Osteoblast (primary cell): ENCODE data around the gene KLHDC7B. TPM values are rescaled to one million over a fixed set of nuclear protein-coding genes. Genes with fewer than 3 reads are reported as not detected.

Experiments used
- DNase-seq: peaks from one replicate; pipeline ENCODE4 v3.0.0; 2011; ENCODE audit warnings: low spot score, mixed read lengths; ENCODE audit not compliant: insufficient read length; ENCODE audit errors: missing footprints
- H2AFZ ChIP-seq: 2 replicates; pipeline ENCODE4 v1.6.0; 2011; ENCODE audit warnings: mild to moderate bottlenecking, low read length
- H3K27ac ChIP-seq: 2 replicates; pipeline ENCODE4 v1.5.1; 2011; ENCODE audit warnings: mild to moderate bottlenecking, low read depth, low read length, moderate library complexity
- H3K27me3 ChIP-seq: 2 replicates; pipeline ENCODE4 v1.6.0; 2012; ENCODE audit warnings: mild to moderate bottlenecking, control low read depth, inconsistent platforms, low read length, moderate library complexity; ENCODE audit not compliant: insufficient read depth
- H3K36me3 ChIP-seq: 2 replicates; pipeline ENCODE4 v1.5.1; 2011; ENCODE audit warnings: mild to moderate bottlenecking, low read length, control low read depth, moderate library complexity; ENCODE audit not compliant: insufficient read depth
- H3K4me1 ChIP-seq: 2 replicates; pipeline ENCODE4 v1.5.1; 2011; ENCODE audit warnings: mild to moderate bottlenecking, low read length, control low read depth, moderate library complexity; ENCODE audit not compliant: insufficient read depth
- H3K4me2 ChIP-seq: 2 replicates; pipeline ENCODE4 v1.6.0; 2011; ENCODE audit warnings: mild to moderate bottlenecking, low read length; ENCODE audit not compliant: insufficient read depth
- H3K4me3 ChIP-seq: fragments of 200-600 bp; sonication (generic); 3 replicates; pipeline ENCODE4 v1.5.1; 2012; ENCODE audit warnings: mild to moderate bottlenecking, low read length, inconsistent platforms; ENCODE audit not compliant: insufficient read depth
- H3K79me2 ChIP-seq: 2 replicates; pipeline ENCODE4 v1.6.0; 2012; ENCODE audit warnings: mild to moderate bottlenecking, low read length, control low read depth, inconsistent platforms; ENCODE audit not compliant: insufficient read depth
- H3K9me3 ChIP-seq: 2 replicates; pipeline ENCODE4 v1.5.1; 2011; ENCODE audit warnings: low read depth, low read length, control low read depth
- H4K20me1 ChIP-seq: 2 replicates; pipeline ENCODE4 v1.6.0; 2012; ENCODE audit warnings: mild to moderate bottlenecking, low read length, control low read depth; ENCODE audit not compliant: insufficient read depth
- total RNA-seq: library from RNA; depleted of rRNA; stranded (reverse); fragments of >200 nt; gene quantifications from 2 replicates; pipeline ENCODE4 v1.2.3, GENCODE V29; 2012
- TF ChIP-seq, protein P1 (sequence below): IDR thresholded peaks from 2 replicates; pipeline ENCODE4 v1.5.1; 2011; ENCODE audit warnings: mild to moderate bottlenecking, low read depth, low read length, moderate library complexity; ENCODE audit errors: extremely low read depth

Gene KLHDC7B
- total RNA-seq, 1 donor: 0.72 TPM

DNA sequence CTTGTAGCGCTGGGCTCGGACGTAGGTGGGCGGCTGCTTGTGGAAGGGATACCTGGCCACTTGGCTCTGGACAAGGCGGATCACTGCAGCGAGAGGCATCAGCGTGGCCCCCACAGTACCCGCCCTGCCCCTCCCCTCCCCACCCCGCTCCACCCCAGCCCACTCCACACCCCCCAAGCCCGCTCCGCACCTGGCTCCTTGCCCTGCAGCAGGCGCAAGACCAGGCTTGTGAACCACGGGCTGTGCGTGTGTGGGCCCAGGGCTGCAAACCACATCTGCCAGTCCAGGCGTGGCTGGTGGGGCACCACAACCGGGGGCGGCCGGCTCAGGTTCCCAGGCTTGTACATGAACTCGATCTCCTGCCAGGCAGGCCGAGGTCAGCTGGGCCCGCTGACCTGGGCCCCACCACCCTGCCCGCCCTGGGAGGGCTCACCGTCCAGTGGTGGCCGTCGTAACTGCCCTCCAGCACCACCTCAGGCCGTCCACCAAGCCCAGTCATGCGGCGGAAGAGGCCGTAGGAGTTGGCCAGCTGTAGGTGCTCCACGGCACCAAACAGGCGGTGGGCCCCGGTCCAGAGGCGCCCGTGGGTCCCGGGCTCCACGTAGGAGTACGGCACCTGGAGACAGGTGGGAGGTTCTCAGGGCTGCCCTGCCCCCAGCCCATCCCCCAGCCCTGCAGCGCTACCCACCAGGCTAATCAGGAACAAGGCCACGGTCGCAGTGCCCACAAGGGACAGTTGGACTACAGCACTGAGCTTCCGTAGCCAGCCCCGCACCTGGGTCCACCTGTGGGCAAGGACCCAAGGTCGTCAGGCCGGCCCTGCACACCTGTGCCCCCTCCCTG, 41.1 kb upstream of the KLHDC7B start:
- Histone ChIP-seq H3K9me3 (no peaks in the 10 kb centered on the region), H2AFZ (no peak overlapping the region), H3K36me3 (peaks cover 17% of the 10 kb centered on the region), H3K27me3 (no peaks in the 10 kb centered on the region), H3K4me3 (no peak overlapping the region), H3K4me1 (peaks cover 13% of the 10 kb centered on the region), H3K4me2 (no peak overlapping the region), H3K79me2 (peaks cover 39% of the 10 kb centered on the region), H4K20me1 (peaks cover 12% of the 10 kb centered on the region), H3K27ac (no peak overlapping the region)
- TF ChIP-seq, protein P1, sequence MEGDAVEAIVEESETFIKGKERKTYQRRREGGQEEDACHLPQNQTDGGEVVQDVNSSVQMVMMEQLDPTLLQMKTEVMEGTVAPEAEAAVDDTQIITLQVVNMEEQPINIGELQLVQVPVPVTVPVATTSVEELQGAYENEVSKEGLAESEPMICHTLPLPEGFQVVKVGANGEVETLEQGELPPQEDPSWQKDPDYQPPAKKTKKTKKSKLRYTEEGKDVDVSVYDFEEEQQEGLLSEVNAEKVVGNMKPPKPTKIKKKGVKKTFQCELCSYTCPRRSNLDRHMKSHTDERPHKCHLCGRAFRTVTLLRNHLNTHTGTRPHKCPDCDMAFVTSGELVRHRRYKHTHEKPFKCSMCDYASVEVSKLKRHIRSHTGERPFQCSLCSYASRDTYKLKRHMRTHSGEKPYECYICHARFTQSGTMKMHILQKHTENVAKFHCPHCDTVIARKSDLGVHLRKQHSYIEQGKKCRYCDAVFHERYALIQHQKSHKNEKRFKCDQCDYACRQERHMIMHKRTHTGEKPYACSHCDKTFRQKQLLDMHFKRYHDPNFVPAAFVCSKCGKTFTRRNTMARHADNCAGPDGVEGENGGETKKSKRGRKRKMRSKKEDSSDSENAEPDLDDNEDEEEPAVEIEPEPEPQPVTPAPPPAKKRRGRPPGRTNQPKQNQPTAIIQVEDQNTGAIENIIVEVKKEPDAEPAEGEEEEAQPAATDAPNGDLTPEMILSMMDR: no peak
- peak; percentile 65 for DNase-seq

DNA sequence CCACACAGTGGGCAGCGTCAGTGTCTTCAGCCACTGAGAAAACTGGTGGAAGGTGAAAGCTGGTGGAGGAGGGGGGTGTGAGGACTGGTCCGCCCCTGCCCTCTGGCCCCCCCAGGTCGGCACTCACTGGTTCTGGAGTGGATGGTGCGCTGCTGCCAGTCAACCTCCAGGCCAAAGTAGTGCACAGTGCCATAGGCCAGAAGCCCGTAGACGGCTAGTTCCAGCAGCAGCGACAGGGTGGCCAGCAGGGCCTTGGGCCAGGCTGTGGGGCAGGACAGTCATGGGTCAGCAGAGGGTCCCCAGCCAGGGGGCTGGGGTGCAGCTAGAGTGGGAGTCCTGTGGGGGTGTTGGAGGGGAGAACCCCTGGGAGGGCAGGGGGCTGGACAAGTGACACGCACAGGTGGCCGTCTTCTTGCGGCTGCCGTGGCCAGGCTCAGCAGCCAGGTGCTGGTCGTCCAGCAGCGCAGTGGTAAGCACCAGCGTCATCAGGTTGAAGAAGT, 40.4 kb upstream of the KLHDC7B start:
- H4K20me1 ChIP-seq: peaks cover 12% of the 10 kb centered on the region

DNA sequence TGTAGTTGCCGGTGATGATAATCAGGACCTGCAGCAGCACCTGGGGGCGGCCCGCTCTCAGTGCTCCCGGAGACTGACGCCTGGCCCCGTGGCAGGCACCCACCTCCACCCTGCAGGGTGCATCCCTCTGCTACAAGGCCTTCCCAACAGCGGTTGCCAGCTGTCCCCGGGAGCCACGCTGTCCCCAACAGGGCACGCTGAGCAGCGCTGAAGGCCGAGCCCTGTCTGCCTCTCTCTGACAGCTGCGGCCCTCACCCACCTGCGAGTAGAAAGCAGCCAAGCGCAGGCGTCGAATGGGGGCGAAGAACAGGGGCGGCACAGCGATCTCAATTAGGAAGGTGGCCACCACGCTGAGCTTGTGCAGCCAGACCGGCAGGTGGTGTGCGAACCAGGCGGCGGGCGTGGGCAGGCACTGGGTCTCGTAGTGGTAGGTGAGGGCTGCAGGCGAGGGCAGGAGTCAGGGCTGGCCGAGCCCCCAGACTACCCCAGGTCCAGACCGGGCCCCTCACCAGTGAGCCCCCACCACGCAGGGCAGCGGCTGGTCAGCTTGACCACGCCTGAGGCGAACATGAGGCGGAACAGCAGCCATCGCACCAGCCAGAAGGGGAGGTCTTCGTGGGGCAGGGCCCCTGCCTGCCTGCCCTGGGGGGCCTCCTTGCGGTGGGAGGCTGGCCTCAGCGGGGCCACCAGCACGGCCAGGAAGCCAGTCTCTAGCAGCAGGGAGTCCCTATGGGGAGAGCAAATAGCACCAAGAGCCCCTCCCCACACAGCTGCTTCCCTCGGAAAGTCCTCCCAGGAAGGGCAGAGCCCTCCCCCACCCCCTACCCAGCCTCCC, 39.7 kb upstream of the KLHDC7B start:
- H3K4me2 ChIP-seq: peak overlapping the region; percentile 95
- H2AFZ ChIP-seq: no peak overlapping the region
- peaks cover 13% of the 10 kb centered on the region for H3K4me1 ChIP-seq
- H4K20me1 ChIP-seq: peaks cover 12% of the 10 kb centered on the region
- DNase-seq: peak; percentile 85
- TF ChIP-seq, protein P1: no peak
- H3K36me3 ChIP-seq: peaks cover 17% of the 10 kb centered on the region
- H3K9me3 ChIP-seq: no peaks in the 10 kb centered on the region
- H3K27ac ChIP-seq: no peak overlapping the region
- H3K79me2 ChIP-seq: peaks cover 50% of the 10 kb centered on the region
- H3K4me3 ChIP-seq: peak overlapping the region; percentile 99
- no peaks in the 10 kb centered on the region for H3K27me3 ChIP-seq

More for the DNA sequence above, 40.4 kb upstream of the KLHDC7B start:
- Histone ChIP-seq H3K9me3 (no peaks in the 10 kb centered on the region), H3K27ac (no peak overlapping the region), H3K4me1 (peaks cover 13% of the 10 kb centered on the region), H3K36me3 (peaks cover 17% of the 10 kb centered on the region), H3K79me2 (peaks cover 47% of the 10 kb centered on the region), H3K27me3 (no peaks in the 10 kb centered on the region), H3K4me3 (no peak overlapping the region), H3K4me2 (no peak overlapping the region), H2AFZ (no peak overlapping the region)
- TF ChIP-seq, protein P1: no peak
- peak; percentile 44 for DNase-seq
